Common myeloid progenitor, CD34-positive (primary cell): Measurements from ENCODE around the gene SLIT3.

ENCODE experiments used
- CTCF ChIA-PET: fragments of 350-600 bp; sonication (Branson Sonifier 250); formaldehyde crosslinking; loops from one replicate; lab custom pipeline; 2021; ENCODE audit warnings: antibody characterized with exemption; lab: Charles Lee
- POLR2A ChIA-PET: fragments of 350-600 bp; sonication (Branson Sonifier 250); formaldehyde crosslinking; loops from one replicate; lab custom pipeline; 2021; ENCODE audit warnings: antibody characterized with exemption; lab: Charles Lee
- DNase-seq, 3 donors: peaks; one replicate each; pipeline versions ENCODE4 v3.0.0 to v3.0.0-alpha.2; 2013
- H3K27ac ChIP-seq, 2 experiments: 1 replicate in 1 of 2; 2 replicates in 1 of 2; pipeline ENCODE4 v1.7.0; 2013; ENCODE audit warnings: inconsistent platforms in 2 of 2, low read length in 2 of 2, mild to moderate bottlenecking in 2 of 2, low read depth in 1 of 2, moderate library complexity in 1 of 2; ENCODE audit not compliant: severe bottlenecking in 2 of 2, insufficient read depth in 1 of 2, poor library complexity in 1 of 2
- H3K27me3 ChIP-seq, 5 experiments: replicated peaks in 2 of 5; 1 replicate in 3 of 5; 2 replicates in 2 of 5; pipeline versions ENCODE4 v1.6.1 to v1.7.0; 2013; ENCODE audit warnings: low read length in 4 of 5, mild to moderate bottlenecking in 2 of 5, moderate library complexity in 2 of 5, inconsistent platforms in 1 of 5; ENCODE audit not compliant: insufficient read depth in 5 of 5, control insufficient read depth in 4 of 5
- H3K36me3 ChIP-seq, 4 experiments: 1 replicate in 2 of 4; 2 replicates in 2 of 4; pipeline versions ENCODE4 v1.6.1 to v1.7.0; 2013; ENCODE audit warnings: low read length in 3 of 4, control low read depth in 1 of 4, mild to moderate bottlenecking in 1 of 4; ENCODE audit not compliant: control insufficient read depth in 4 of 4, insufficient read depth in 4 of 4
- H3K4me1 ChIP-seq, 4 experiments: 1 replicate in 3 of 4; 2 replicates in 1 of 4; pipeline versions ENCODE4 v1.6.1 to v1.7.1; 2013; ENCODE audit warnings: low read length in 3 of 4, mild to moderate bottlenecking in 3 of 4, control low read depth in 1 of 4, inconsistent platforms in 1 of 4, moderate library complexity in 1 of 4; ENCODE audit not compliant: control insufficient read depth in 4 of 4, insufficient read depth in 4 of 4; ENCODE audit errors: control extremely low read depth in 1 of 4
- H3K4me3 ChIP-seq, 7 experiments: 1 replicate in 4 of 7; 2 replicates in 3 of 7; pipeline versions ENCODE4 v1.5.1 to v1.7.0; 2013; ENCODE audit warnings: mild to moderate bottlenecking in 7 of 7, low read length in 6 of 7, moderate library complexity in 6 of 7, inconsistent platforms in 2 of 7, low read depth in 2 of 7, control low read depth in 1 of 7; ENCODE audit not compliant: insufficient read depth in 4 of 7, control insufficient read depth in 1 of 7; ENCODE audit errors: extremely low read depth in 1 of 7
- H3K9me3 ChIP-seq, 5 experiments: 1 replicate in 4 of 5; 2 replicates in 1 of 5; pipeline versions ENCODE4 v1.6.1 to v1.7.1; 2013; ENCODE audit warnings: low read length in 4 of 5, mild to moderate bottlenecking in 2 of 5, inconsistent platforms in 1 of 5, low read depth in 1 of 5, moderate library complexity in 1 of 5; ENCODE audit not compliant: control insufficient read depth in 4 of 5, insufficient read depth in 2 of 5; ENCODE audit errors: control extremely low read depth in 1 of 5
- WGBS: methylation state at CpG from one replicate; pipeline ENCODE4 v1.1.5; 2013; ENCODE audit not compliant: insufficient coverage; 5-methylcytosine and 5-hydroxymethylcytosine counted together

Gene SLIT3

DNA sequence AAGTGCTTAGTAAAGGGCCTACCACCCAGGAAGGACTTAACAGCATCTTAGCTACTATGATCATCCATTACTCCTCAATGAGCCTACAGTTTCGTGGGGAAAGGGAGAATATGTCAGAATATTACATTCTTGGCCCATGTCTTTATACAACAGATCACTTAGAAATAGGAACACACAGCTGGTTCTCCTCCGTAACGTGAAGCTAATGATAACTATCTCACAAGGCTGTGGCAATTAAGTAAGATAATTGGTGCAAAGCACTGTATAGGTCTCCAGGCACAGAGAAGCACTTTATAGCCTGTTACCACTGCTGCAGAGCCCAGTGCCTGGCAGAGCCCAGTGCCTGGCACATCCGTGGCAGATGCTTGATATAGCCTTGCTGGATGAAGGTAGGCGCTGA is 347.6 kb downstream of the SLIT3 start:
- WGBS: 95% methylated on average over 3 of the region's 5 CpGs
- no peaks in the 10 kb centered on the region for H3K9me3 ChIP-seq
- H3K36me3 ChIP-seq: no peaks in the 10 kb centered on the region
- no peak for DNase-seq
- POLR2A ChIA-PET: no interaction called here
- no peak overlapping the region for H3K27ac ChIP-seq
- H3K4me1 ChIP-seq: no peaks in the 10 kb centered on the region
- no peaks in the 10 kb centered on the region for H3K27me3 ChIP-seq
- H3K4me3 ChIP-seq: no peak overlapping the region
- CTCF ChIA-PET: interaction anchor here (1.7 kb wide), 1 partner anchor 8 kb away, joined by 5 read pairs; no protein-coding TSS in a partner anchor

DNA sequence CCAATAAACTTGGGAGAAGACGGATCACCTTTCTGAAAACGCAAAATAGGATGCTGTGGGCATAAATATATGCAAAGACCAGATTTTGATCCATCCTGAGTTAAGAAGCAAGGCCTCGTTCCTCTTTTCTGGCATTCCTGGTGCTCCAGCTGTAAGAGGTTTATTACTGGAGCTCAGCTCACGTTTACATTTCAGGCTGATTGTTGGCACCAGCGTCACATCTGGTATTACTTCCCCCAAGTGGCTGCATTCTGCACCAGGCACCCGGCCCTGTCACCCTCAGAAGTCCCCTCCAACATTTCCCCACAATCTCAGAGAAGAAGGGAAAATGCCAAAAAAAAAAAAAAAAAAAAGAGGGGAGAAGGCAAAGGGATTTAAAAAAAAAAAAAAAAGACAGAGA is 348.7 kb downstream of the SLIT3 start:
- H3K4me3 ChIP-seq: no peak overlapping the region
- H3K27ac ChIP-seq: no peak overlapping the region
- H3K4me1 ChIP-seq: no peaks in the 10 kb centered on the region
- ChIA-PET POLR2A (no interaction called here), CTCF (no interaction called here)
- no peaks in the 10 kb centered on the region for H3K36me3 ChIP-seq
- DNase-seq: no peak
- WGBS: 95% methylated on average over 4 of the region's 6 CpGs
- no peaks in the 10 kb centered on the region for H3K27me3 ChIP-seq
- no peaks in the 10 kb centered on the region for H3K9me3 ChIP-seq

DNA sequence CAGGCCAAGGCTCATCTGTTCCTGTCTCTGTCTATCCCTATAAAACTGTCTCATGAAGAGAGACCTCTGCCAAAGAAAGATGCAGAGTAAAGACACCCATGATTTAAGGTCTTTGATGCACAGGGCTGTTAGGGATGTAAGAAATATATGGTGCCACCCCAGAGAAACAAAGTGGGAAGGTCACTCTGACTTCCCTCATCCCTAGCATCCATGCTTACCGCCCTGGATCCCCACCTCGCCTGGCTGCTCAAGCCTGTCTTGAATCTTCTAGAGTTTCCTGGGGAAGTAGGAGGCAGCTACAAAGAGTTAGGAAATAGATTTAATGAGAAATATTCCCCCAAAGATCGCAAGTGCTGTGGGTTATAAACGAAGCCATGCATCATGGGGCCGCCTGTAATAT is 349.2 kb downstream of the SLIT3 start:
- CTCF ChIA-PET: no interaction called here
- H3K9me3 ChIP-seq: no peaks in the 10 kb centered on the region
- no peaks in the 10 kb centered on the region for H3K27me3 ChIP-seq
- POLR2A ChIA-PET: no interaction called here
- H3K4me3 ChIP-seq: no peak overlapping the region
- no peaks in the 10 kb centered on the region for H3K36me3 ChIP-seq
- no peak overlapping the region for H3K27ac ChIP-seq
- 100% methylated on average over 3 of the region's 5 CpGs for WGBS
- no peaks in the 10 kb centered on the region for H3K4me1 ChIP-seq
- no peak for DNase-seq

DNA sequence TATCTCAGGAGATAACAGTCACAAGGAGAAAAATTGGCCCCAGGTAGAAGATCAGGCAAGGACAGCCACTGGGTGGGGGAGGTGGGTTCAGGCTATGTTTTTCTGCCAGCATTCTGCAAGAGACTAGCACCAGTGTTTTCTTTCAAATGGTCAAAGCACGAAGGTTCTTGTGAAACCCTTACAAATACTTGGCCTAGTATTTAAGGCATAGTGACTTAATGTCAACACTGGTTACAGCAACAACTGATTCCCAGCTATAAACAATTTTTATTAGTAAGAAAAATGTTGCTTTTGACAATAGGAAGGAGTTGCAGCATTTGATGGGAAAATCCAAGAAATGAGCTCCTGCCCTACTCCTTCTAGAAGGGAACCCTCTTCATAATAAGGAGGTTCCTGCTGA is 349.6 kb downstream of the SLIT3 start:
- H3K9me3 ChIP-seq: no peaks in the 10 kb centered on the region
- no CpG with 5 or more reads among the region's 1 CpG for WGBS
- no peaks in the 10 kb centered on the region for H3K4me1 ChIP-seq
- H3K36me3 ChIP-seq: no peaks in the 10 kb centered on the region
- H3K27ac ChIP-seq: no peak overlapping the region
- no peak for DNase-seq
- ChIA-PET CTCF (no interaction called here), POLR2A (no interaction called here)
- no peak overlapping the region for H3K4me3 ChIP-seq
- H3K27me3 ChIP-seq: no peaks in the 10 kb centered on the region

DNA sequence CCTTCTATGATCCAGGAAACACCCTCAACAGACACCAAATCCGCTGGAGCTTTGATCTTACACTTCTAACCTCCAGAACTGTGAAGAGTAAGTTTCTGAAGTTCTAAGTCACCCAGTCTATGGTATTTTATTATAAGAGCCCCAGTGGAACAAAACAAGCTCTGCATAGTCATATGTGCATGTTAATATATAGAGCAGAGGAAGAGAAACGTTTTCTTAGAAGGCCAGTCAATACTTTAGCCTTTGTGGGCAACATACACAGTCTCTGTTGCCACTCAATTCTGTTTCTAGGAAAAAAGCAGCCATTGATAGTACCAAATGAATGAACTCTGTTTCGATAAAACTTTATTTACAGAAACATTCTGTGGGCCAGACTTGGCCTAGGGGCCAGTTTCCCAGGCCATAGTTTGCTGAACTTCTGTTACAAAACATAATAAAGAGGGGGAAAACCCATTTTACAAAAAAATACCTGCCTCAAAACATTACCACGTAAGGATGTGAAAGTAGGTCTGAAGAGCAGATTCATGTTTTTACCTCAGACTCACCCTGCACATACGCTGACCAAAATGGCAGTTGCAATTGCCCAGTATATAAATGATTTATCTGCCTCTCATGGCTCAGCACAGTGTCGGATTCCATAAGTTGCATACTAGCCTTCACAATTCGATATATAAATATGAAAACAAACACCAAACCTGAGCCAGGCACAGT is 350.5 kb downstream of the SLIT3 start:
- no peaks in the 10 kb centered on the region for H3K36me3 ChIP-seq
- no peak overlapping the region for H3K4me3 ChIP-seq
- POLR2A ChIA-PET: no interaction called here
- H3K27ac ChIP-seq: no peak overlapping the region
- no peaks in the 10 kb centered on the region for H3K4me1 ChIP-seq
- 100% methylated on average over 5 of the region's 7 CpGs for WGBS
- no peaks in the 10 kb centered on the region for H3K27me3 ChIP-seq
- H3K9me3 ChIP-seq: no peaks in the 10 kb centered on the region
- CTCF ChIA-PET: no interaction called here
- DNase-seq: no peak

DNA sequence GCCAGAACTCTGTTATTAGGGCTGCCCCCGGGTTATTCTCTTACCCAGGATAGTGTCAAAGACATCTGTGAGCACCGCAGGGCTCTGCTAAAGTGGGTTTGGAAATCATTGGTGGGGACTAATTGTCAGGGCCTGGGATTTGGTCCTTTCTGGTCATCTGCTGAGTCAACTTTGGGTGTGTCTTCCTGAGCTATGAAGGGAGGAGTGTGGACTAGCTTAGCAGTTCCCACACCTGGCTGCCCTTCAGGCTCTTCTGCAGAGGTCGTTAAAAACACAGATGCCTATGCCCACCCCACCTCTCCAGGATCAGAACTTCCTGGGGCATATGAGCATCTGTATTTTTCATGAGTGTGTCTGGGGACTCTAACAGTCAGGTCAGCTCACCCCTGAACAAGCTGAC is 352.2 kb downstream of the SLIT3 start:
- no peaks in the 10 kb centered on the region for H3K27me3 ChIP-seq
- no peak overlapping the region for H3K4me3 ChIP-seq
- no peak for DNase-seq
- H3K27ac ChIP-seq: no peak overlapping the region
- ChIA-PET POLR2A (no interaction called here), CTCF (no interaction called here)
- H3K9me3 ChIP-seq: no peaks in the 10 kb centered on the region
- H3K36me3 ChIP-seq: no peaks in the 10 kb centered on the region
- H3K4me1 ChIP-seq: no peaks in the 10 kb centered on the region
- WGBS: 100% methylated on average over 2 of the region's 3 CpGs

DNA sequence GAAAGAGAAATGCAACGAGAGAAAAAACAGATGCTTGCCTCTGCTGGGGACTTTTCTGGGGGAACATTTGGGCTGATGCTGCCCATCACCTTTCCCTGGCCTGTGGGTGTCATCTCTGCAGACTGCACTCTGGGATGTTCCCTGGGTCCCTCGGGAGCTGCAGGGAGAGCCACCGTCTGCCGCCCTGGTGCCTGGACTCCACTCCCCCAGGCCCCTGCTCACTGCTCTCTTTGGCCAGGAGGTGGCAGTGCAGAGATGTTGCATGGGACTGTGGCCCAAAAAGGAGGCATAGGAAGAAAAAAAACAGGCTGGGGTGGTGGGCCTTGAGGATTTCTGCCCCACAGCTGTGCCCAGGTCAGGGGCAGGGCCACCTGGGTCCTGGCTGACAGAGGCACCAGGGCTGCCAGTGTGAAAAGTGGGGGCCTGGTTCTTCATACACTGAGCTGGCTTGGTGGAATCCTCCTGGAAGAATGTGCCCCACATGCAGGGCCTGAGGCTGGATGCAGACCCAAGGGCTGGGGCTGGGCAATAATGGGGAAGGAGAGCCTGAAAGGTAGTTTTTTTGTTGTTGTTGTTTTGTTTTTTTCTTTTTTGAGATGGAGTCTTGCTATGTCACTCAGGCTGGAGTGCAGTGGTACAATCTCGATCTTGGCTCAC is 353.6 kb downstream of the SLIT3 start:
- DNase-seq: peak; percentile 10 to 47 (median 29)
- CTCF ChIA-PET: interaction anchor here (0.6 to 1.7 kb wide), 6 partner anchors 9 to 197 kb away, joined by 3 to 7 read pairs (median 4); no protein-coding TSS in a partner anchor

More for the DNA sequence above, 353.6 kb downstream of the SLIT3 start:
- WGBS: 54% methylated on average over 3 of the region's 5 CpGs
- H3K27ac ChIP-seq: no peak overlapping the region
- no peaks in the 10 kb centered on the region for H3K36me3 ChIP-seq
- no peaks in the 10 kb centered on the region for H3K27me3 ChIP-seq
- POLR2A ChIA-PET: no interaction called here
- H3K9me3 ChIP-seq: no peaks in the 10 kb centered on the region
- H3K4me1 ChIP-seq: no peaks in the 10 kb centered on the region
- no peak overlapping the region for H3K4me3 ChIP-seq
